ENCODE measurements around the gene VWA5B2.

VWA5B2 gene

DNA sequence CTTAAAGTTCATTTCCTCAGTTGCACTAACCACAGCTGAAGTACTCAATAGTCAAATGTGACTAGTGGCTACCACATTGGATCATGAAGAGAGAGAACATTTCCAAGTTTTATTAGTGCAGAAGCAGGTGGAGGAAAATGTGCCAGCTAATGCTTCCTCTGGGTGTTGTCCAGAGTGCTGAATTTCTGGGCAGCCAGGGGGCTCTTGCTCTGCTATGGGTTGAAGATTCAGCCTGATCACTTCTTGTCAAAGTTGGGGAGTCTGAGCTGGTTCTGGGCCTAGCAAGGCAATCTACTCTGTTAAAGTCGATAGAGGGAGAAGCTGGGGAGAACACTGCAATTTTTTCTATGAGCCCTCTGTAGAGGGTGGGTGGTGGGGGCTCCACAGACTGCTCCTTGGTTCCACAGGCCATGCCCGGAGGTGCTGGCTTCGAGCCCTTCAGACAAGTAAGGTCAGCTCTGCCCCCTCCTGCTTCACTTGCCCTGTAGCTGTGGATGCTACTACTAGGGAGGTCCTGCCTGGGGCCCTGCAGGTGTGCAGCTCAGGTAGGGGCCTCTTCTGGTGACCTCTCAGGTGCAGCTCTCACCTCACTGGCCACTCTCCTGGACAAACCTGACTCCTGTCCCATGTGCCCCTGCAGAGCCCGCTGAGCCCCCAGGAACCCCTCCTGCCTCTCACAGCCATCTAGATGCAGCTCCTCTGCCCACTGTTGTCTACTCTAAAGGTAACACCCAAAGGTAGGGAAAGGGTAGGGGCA, 11.2 kb downstream of the VWA5B2 start:
- FAIRE-seq (no peak), DNase-seq (ENCODE audit: extremely low spot score, insufficient read length, low read depth) (no peak)

DNA sequence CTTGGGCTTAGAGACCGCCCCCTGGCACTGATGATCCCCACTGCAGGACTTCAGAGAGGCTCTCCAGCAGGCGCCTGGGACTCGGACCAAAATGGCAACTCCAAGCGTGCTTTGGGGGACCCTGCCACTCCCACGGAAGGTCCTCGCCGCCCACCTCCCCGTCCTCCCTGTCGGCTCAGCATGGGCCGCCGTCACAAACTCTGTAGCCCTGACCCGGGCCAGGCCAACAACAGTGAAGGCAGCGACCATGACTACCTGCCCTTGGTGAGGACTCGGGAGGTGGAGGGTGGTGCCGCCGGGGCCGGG, 11.7 kb downstream of the VWA5B2 start:
- DNase-seq (ENCODE audit: extremely low spot score, insufficient read length, low read depth): no peak
- no peak for FAIRE-seq

DNA sequence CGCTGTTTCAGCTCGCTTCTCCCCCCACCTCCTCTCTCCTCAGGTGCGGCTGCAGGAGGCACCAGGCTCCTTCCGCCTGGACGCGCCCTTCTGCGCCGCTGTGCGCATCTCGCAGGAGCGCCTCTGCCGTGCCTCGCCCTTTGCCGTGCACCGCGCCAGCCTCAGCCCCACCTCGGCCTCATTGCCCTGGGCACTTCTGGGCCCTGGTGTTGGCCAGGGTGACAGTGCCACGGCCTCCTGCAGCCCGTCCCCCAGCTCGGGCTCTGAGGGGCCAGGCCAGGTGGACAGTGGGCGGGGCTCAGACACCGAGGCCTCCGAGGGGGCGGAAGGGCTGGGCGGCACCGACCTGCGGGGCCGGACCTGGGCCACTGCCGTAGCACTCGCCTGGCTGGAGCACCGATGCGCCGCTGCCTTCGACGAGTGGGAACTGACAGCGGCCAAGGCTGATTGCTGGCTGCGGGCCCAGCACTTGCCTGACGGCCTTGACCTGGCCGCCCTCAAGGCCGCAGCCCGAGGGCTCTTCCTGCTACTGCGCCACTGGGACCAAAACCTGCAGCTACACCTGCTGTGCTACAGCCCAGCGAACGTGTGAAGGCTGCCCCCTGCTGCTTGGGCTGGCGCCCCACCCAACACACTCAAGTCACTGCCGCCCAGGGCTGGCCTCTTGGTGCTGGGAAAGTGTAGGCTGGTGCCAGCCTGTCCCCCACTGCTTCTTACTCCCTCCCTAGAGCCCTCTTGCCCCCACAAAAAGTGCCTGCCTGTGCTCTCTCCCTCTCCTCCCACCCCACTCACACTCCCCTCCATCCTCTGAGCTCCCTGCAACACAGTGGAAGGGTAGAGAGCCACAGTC, 12.3 kb downstream of the VWA5B2 start:
- FAIRE-seq: no peak
- no peak for DNase-seq (ENCODE audit: extremely low spot score, insufficient read length, low read depth)

DNA sequence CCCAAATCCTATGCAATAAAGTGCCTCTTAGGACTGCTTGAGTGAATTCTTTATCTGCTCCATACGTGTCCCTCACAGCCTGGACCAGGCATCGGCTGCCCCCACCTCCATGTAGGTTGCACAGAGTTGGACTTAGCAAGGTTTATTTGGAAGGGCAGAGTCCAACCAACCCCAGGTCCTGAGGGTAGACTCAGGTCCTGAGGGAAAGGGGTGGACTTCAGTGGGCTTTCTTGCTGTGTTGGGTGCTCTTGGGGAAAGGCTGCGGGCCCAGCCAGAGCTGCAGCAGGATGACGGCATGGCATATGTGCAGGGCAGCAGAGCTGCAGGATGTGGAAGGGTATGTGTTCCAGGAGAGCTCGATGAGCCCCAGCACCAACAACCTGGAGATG, 12.9 kb downstream of the VWA5B2 start:
- DNase-seq (ENCODE audit: extremely low spot score, insufficient read length, low read depth) (no peak), FAIRE-seq (no peak)

DNA sequence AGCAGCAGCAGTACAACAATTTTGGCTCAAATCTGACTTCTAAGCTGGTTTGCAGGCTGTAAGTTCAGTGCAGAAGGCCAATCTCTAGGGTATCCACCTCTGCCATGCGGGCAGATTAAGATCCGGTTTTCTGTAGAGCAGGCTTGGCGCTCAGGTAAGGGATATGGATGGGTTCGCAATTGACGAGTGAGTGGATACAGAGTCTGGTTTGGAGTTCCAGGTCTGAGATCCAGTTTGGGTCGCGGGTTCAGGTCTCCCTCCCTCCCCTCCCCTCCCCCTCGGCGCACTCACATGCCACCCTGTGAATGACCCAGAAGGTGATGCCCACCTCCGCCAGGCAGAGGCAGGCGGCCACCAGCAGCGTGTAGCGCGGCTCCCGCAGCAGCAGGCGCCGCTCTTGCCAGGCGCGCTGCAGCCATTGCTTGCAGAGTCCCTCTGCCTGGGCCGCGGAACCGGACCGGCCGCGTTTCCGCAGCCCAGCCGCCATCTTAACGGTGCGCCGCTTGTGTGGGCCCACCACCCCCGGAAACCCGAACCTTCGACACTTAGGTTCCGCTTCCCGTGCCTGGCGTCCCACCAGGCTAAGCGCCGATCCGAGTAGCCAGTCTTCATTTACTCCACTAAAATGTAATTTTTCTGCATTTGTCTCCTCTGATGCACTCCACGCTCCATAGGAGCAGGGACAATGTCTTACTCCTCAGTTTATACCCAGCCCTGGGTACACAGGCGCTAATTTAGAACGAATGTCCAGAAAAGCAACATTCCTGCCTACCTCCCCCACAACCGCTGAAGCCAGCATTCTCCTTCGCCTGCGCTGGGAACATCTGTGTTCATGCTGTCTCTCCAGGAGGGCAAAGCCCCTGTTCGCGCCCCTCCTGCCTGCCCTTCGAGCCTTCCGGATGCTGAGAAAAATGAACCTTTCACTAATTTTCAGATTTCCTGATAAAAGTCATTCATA, 19.3 kb downstream of the VWA5B2 start, which contains the start of gene ALG3:
Gene ALG3 (minus strand): TSS at position 509 of the 958 bp plus-strand sequence. CDS start 22 bp downstream, at position 487.
- DNase-seq (ENCODE audit: extremely low spot score, insufficient read length, low read depth) (peak; percentile 73), FAIRE-seq (peak; percentile 31)

DNA sequence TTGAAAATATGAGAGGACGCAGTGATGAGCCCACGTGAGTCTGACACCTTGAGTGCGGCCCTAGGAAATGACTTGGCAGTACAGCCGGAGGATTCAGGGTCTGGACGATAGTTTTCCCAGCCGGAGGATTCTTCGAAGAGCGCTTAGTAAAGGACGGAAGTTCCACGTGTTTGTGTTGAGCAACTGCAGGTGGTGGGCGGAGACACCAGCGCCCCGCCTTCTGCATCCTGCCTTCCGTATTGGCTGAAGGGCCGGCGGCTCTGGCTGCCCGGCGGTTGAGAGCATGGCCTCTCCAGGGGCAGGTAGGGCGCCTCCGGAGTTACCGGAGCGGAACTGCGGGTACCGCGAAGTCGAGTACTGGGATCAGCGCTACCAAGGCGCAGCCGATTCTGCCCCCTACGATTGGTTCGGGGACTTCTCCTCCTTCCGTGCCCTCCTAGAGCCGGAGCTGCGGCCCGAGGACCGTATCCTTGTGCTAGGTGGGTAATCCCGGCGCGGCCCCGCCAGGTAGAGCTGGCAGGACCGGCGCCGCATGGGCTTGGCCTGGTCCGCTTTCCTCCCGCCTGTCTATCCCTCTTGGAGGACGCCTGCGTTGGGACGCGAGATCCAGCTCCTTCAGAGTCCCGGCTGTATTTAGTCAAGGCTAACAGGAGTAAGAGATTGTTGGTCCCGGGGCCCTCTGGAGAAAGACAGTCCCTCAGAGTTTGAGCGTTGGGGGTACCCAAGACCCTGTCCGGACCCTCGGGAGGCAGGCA, 20.2 kb downstream of the VWA5B2 start, which contains the start of gene EEF1AKMT4:
Gene EEF1AKMT4 (plus strand): TSS at position 261 of the 755 bp plus-strand sequence. CDS start 23 bp downstream, at position 284.
- DNase-seq (ENCODE audit: extremely low spot score, insufficient read length, low read depth) (peak; percentile 91), FAIRE-seq (peak; percentile 98)

DNA sequence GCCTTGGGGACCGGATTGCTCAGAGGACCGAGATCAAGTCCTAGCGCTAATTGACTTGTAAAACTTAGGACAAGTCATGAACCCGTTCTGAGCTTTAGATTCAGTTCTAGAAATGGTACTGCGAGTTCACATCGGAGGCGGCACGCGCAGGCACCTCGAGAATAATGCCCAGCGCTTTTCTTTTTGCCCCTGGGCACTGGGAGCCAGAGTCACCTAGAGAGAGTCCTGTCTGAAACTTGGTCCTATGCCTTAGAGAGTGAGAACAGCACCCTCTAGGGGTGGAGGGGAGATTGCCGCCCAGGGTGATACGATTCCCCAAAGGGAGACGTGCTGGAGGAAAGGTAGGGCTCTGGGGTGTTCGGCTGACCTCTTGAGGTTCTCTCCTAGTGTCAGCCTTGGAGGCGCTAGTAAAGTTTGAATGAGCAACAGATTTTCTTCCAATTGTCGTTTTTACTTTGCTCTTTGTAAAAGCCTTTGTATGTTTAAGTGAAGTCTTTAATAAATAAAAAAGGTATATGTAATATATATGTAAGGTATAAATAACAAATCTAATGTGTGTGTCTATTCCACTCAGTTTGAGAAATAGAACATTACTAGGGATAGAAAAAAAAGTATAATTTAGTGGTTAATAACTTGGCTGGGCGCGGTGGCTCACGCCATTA, 20.9 kb downstream of the VWA5B2 start:
- peak; percentile 92 for FAIRE-seq

DNA sequence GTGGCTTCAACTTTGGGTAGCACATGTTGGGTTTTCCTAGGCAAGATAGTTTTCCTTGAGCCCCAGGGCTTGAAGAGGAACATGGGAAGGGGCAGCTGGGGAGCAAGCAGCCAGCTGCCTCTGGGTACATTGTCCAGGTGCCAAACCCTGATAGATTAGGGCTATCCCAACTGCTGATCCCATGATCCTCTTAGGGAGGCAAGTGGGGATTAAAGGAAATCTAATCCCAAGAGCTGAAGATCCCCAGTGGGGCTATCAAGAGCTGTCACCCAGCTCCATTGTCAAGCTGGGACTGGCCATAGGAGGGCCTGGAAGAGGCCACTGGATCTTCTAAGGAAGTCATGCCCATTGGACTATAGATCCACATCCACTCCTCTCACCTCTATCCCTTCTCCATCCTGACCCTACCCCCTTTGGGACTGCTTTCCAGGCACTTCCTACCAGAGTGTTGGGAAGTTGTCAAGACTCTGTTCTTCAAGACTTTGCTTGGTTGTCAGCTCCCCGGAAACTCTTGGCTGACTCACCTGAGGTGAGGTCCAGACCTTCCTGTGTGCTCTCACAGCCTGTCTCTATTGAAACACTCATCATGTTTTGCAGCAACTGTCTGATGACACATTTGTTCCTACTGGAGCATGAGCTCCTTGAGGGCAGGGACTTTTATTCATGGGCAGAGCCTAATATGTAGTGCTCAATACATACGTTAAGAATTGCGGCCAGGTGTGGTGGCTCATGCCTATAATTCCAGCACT, 26.1 kb downstream of the VWA5B2 start:
- no peak for DNase-seq (ENCODE audit: extremely low spot score, insufficient read length, low read depth)
- no peak for FAIRE-seq

More for the DNA sequence above, 20.9 kb downstream of the VWA5B2 start:
- DNase-seq (ENCODE audit: extremely low spot score, insufficient read length, low read depth): peak; percentile 79

DNA sequence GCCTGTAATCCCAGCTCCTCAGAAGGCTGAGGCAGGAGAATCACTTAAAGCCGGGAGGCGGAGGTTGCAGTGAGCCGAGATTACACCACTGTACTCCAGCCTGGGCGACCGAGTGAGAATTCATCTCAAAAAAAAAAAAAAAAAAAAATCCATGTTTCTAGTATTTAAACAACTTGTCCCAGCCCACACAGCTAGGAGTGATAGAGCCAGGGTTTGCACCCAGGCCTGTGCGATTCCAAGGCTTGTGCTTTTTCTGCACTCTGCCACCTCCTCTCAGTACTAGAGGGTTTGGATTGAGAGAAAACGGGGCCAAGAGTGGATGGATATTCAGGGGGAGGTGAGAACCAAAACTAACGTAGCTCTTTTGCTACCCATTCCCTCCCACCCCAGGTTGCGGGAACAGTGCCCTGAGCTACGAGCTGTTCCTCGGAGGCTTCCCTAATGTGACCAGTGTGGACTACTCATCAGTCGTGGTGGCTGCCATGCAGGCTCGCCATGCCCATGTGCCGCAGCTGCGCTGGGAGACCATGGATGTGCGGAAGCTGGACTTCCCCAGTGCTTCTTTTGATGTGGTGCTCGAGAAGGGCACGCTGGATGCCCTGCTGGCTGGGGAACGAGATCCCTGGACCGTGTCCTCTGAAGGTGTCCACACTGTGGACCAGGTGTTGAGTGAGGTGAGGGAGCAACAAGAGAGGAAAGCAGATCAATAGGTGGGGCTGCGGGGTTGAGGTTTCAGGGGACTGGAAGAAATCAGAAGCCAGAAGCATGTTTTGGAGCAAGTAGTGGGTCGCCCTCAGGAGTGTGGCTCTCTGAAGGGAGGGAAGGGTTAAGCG, 27.9 kb downstream of the VWA5B2 start:
- DNase-seq (ENCODE audit: extremely low spot score, insufficient read length, low read depth): no peak
- no peak for FAIRE-seq

DNA sequence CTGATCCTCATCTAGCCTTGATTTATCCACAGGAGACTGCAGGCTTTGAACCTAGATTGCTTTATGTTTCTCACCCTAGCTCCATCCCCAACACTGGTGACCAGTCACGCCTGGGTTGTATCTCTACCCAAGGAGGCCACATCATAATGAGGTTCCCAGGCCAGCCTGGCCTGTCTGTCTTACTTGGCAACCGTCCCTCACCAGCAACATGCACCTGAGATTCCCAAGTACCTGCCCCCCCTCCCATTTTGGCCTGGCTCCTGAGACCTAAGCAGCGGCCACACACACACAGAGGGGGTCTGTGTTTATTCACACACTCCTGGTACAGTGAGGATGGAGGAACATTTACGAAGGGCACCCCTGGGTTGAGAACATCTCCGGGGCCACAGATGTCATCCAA, 29.5 kb downstream of the VWA5B2 start:
- FAIRE-seq: no peak
- no peak for DNase-seq (ENCODE audit: extremely low spot score, insufficient read length, low read depth)

DNA sequence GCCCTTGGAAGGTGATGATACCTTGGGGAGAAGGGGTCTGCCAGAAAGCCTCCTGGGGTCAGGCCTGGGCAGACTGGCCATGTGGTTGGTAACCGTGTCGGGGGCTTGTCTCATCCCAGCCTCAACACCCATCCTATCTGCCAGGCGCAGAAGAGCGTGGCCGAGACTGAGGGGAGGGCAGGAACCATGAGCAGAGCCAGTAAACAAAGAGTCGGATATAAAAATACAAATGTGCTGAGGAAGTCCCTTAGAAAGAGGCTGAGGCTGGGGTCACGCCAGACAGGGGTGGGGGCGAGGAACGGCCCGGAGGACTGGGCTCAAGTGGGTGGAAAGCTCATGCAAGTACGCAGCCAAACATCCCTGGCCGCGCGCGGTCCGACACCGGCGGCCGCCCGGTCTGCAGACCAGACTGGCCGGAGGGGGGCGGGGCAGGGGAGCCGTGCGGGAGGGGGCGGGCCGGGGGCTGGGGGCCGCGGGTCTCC, 30.1 kb downstream of the VWA5B2 start:
- FAIRE-seq (no peak), DNase-seq (ENCODE audit: extremely low spot score, insufficient read length, low read depth) (no peak)

DNA sequence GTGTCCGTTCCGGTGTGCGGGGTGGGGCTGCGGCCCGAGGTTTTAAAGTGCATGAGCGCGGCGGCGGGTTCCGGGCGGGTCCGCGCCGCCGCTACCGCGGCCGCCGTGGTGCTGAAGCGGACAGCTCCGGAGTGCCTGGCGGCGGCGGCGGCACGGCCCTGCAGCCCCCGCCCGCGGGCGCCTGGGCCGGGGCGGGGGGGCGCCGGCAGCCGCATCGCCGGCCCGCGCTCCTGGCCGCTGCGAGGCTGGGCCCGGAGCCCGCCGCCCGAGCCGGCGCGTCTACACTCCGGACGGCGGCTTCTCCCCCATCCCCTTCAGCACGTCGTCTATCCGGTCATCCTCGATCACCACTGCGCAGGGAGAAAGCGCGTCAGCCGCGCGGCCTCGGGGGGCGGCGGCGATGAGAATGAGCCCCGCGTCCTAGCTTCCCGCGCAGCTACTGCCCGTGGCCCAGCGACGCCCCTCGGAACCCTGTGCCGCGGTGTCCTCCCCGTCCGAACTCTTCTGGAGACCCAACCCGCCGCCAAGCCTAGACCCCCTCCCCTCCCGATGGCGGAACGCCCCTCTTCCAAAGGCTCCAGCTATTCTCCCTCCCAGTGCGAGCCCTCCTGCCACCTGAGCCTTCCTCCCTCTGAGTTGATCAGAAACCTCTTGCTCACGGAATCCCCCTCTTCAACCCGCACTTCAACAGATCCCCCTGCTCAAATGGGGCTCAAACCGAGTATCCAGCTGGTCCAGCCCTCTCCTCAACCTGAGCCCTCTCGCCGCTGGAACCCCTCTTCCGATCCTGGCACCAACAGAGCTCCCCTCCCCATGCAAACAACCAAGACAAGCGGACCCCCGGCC, 30.7 kb downstream of the VWA5B2 start:
- FAIRE-seq (no peak), DNase-seq (ENCODE audit: extremely low spot score, insufficient read length, low read depth) (no peak)

DNA sequence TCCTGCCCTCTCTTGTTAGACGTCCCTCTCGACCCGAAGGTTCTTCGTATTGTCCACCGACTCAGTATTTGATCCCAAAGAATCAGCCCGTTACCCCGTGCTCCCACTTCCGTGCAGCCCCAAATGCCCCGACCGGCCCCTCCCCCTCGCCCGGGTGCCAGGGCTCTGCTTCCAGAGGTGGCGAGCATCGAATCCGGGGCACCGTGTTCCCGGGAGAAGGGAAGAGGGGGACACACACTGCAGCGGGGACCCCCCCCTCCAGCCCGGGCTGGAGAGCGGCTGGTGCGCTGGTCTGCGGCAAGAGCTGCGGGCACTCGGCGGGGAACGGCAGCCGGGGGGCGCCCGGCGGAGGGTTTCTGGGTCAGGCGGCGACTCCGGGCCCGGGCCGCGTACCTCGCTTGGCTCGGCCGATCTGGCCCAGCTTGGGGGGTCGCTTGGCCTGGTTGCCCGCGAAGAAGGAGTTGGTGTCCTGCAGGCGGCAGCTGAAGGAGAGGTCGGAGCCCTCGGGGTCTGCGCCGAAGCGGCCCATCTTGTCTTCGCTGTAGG, 31.4 kb downstream of the VWA5B2 start:
- FAIRE-seq: no peak
- DNase-seq (ENCODE audit: extremely low spot score, insufficient read length, low read depth): no peak

DNA sequence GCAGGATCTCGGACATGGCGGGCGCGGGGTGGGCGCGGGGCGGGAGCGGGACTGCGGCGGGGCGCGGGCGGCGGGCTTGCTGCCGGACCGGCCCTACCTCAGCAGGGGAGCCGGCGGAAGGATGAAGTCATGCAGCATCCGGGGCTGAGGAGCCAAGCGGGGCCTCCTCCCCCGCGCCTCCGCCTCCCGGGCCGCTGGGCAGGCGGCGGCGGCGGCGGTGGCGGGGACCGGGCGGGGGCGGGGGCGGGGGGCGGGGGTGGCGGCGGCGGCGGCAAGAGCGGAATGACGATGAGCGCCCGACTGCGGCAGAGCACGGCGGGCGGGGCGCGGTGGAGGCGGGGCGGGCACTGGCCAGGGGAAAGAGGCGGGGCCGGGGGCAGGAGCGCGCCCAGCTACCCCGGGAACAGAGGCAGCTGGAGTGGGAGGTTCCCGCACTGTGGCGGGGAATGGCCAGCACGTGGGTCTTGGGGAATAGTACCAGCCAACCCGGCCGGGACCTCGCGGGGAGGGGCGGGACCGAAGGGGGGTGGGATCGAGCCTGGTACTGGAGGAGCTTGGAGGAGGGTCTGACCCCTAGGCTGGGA, 32.0 kb downstream of the VWA5B2 start, which contains the start of gene CAMK2N2:
Gene CAMK2N2 (minus strand): TSS at position 284 of the 584 bp plus-strand sequence. CDS start 268 bp downstream, at position 16.
- DNase-seq (ENCODE audit: extremely low spot score, insufficient read length, low read depth): no peak
- FAIRE-seq: no peak
